ENCODE results near the gene RFTN1. TPM values are rescaled to one million over a fixed set of nuclear protein-coding genes. Genes with fewer than 3 reads are reported as not detected.

The RFTN1 gene
- total RNA-seq, 2 experiments from 2014 or later, result 81.8 to 152 TPM

DNA sequence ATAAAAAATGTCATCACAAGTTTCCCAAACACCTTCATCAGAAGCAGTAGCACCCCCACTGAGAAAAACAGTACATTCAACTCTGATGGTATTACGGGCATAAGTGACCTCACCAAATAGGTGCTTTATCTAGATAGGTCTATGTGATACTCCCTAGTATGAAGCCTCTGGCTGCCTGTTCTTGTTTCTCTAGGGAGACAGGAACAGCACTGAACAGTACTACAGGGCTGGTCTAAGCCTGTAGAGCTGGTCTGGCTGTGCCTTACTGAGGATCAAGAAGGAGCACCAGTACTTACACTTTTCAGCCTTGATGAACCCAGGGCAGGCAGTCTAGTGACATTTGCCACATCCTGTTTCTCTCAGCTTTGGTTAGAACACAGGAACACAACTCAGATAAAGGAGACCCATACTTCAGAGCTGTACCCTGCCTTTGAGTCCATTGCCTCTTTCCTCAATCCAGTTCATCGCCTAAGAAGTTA lies 212.6 kb downstream of the RFTN1 start:
- Histone ChIP-seq H2AFZ (ENCODE audit: low read length) (no peak overlapping the region), H3K4me2 (ENCODE audit: low read length) (no peak overlapping the region), H3K27ac (ENCODE audit: low read depth, low read length, poor library complexity, severe bottlenecking) (no peak overlapping the region), H4K20me1 (ENCODE audit: insufficient read depth, low read length) (no peaks in the 10 kb centered on the region), H3K9me3 (ENCODE audit: low read length) (peaks cover 12% of the 10 kb centered on the region), H3K9me2 (ENCODE audit: insufficient read depth, low read length) (no peaks in the 10 kb centered on the region), H3K79me2 (ENCODE audit: insufficient read depth, low read depth, low read length) (no peaks in the 10 kb centered on the region), H3K4me1 (ENCODE audit: insufficient read depth, low read length, poor library complexity, severe bottlenecking) (peaks cover 10% of the 10 kb centered on the region), H3K36me3 (ENCODE audit: insufficient read depth, low read length) (peaks cover 99% of the 10 kb centered on the region), H3K4me3 (ENCODE audit: low read depth, low read length, poor library complexity, severe bottlenecking) (no peak overlapping the region)
- intact Hi-C loops (cut with micrococcal nuclease; ENCODE audit: unreplicated experiment), result no loop called here
- ChIA-PET POLR2A (no interaction called here), CTCF (ENCODE audit: unreplicated experiment) (no interaction called here)
- TF ChIP-seq, protein P1, sequence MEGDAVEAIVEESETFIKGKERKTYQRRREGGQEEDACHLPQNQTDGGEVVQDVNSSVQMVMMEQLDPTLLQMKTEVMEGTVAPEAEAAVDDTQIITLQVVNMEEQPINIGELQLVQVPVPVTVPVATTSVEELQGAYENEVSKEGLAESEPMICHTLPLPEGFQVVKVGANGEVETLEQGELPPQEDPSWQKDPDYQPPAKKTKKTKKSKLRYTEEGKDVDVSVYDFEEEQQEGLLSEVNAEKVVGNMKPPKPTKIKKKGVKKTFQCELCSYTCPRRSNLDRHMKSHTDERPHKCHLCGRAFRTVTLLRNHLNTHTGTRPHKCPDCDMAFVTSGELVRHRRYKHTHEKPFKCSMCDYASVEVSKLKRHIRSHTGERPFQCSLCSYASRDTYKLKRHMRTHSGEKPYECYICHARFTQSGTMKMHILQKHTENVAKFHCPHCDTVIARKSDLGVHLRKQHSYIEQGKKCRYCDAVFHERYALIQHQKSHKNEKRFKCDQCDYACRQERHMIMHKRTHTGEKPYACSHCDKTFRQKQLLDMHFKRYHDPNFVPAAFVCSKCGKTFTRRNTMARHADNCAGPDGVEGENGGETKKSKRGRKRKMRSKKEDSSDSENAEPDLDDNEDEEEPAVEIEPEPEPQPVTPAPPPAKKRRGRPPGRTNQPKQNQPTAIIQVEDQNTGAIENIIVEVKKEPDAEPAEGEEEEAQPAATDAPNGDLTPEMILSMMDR (conservative IDR thresholded peaks at IDR 0.05; ENCODE audit: low read length), result no peak
- no peak for TF ChIP-seq EZH2phosphoT487 (IDR thresholded peaks at IDR 0.05; ENCODE audit: borderline replicate concordance, low read depth, low read length)
- peak; percentile 39 for DNase-seq (ENCODE audit: low spot score)
- BruUV-seq (replicated peaks), result no TSS peak

DNA sequence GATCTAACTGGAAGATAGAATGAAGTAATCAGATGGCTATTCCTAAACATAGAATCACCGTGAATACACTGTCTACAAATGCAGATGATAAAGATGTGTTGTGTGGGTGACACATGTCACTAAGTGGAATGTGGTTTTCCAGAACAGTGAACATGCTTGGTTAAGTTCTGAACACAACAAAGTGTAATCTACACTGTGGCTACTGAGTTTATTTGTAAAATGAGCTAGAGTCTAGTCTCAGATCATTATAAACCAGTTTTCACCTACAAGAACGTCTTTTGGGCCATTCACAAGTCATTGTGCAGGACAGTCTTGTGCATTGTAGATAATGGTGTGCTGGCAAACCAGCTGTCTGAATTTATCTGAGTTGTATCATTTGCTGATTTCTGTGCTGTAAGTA lies 213.2 kb downstream of the RFTN1 start:
- BruUV-seq (replicated peaks), result no TSS peak
- Histone ChIP-seq H3K36me3 (ENCODE audit: insufficient read depth, low read length) (peaks cover 99% of the 10 kb centered on the region), H3K9me3 (ENCODE audit: low read length) (peaks cover 12% of the 10 kb centered on the region), H2AFZ (ENCODE audit: low read length) (no peak overlapping the region), H3K4me1 (ENCODE audit: insufficient read depth, low read length, poor library complexity, severe bottlenecking) (peaks cover 10% of the 10 kb centered on the region), H3K4me3 (ENCODE audit: low read depth, low read length, poor library complexity, severe bottlenecking) (no peak overlapping the region), H3K79me2 (ENCODE audit: insufficient read depth, low read depth, low read length) (no peaks in the 10 kb centered on the region), H4K20me1 (ENCODE audit: insufficient read depth, low read length) (no peaks in the 10 kb centered on the region), H3K4me2 (ENCODE audit: low read length) (no peak overlapping the region), H3K9me2 (ENCODE audit: insufficient read depth, low read length) (no peaks in the 10 kb centered on the region), H3K27ac (ENCODE audit: low read depth, low read length, poor library complexity, severe bottlenecking) (no peak overlapping the region)
- TF ChIP-seq EZH2phosphoT487 (IDR thresholded peaks at IDR 0.05; ENCODE audit: borderline replicate concordance, low read depth, low read length), result no peak
- TF ChIP-seq, protein P1 (conservative IDR thresholded peaks at IDR 0.05; ENCODE audit: low read length), result no peak
- intact Hi-C loops (cut with micrococcal nuclease; ENCODE audit: unreplicated experiment), result no loop called here
- DNase-seq (ENCODE audit: low spot score), result no peak
- ChIA-PET CTCF (ENCODE audit: unreplicated experiment) (no interaction called here), POLR2A (interaction anchor here (0.6 kb wide), 1 partner anchor 1454 kb away, joined by 3 read pairs; no protein-coding TSS in a partner anchor)

GRCh38 chr3:16299746-16300145 lies 213.8 kb downstream of the RFTN1 start:
- H3K4me1 ChIP-seq (ENCODE audit: insufficient read depth, low read length, poor library complexity, severe bottlenecking), result peaks cover 10% of the 10 kb centered on the region
- H3K79me2 ChIP-seq (ENCODE audit: insufficient read depth, low read depth, low read length), result no peaks in the 10 kb centered on the region
- H3K9me3 ChIP-seq (ENCODE audit: low read length), result peaks cover 12% of the 10 kb centered on the region
- DNase-seq (ENCODE audit: low spot score), result no peak
- no peak overlapping the region for H2AFZ ChIP-seq (ENCODE audit: low read length)
- no peak for TF ChIP-seq EZH2phosphoT487 (IDR thresholded peaks at IDR 0.05; ENCODE audit: borderline replicate concordance, low read depth, low read length)
- TF ChIP-seq, protein P1 (conservative IDR thresholded peaks at IDR 0.05; ENCODE audit: low read length), result no peak
- BruUV-seq (replicated peaks), result no TSS peak
- H4K20me1 ChIP-seq (ENCODE audit: insufficient read depth, low read length), result no peaks in the 10 kb centered on the region
- POLR2A ChIA-PET, result interaction anchor here (0.6 kb wide), 1 partner anchor 1455 kb away, joined by 3 read pairs; no protein-coding TSS in a partner anchor
- H3K4me3 ChIP-seq (ENCODE audit: low read depth, low read length, poor library complexity, severe bottlenecking), result no peak overlapping the region
- CTCF ChIA-PET (ENCODE audit: unreplicated experiment), result no interaction called here
- H3K27ac ChIP-seq (ENCODE audit: low read depth, low read length, poor library complexity, severe bottlenecking), result no peak overlapping the region
- no peak overlapping the region for H3K4me2 ChIP-seq (ENCODE audit: low read length)
- peaks cover 99% of the 10 kb centered on the region for H3K36me3 ChIP-seq (ENCODE audit: insufficient read depth, low read length)
- intact Hi-C loops (cut with micrococcal nuclease; ENCODE audit: unreplicated experiment), result no loop called here
- no peaks in the 10 kb centered on the region for H3K9me2 ChIP-seq (ENCODE audit: insufficient read depth, low read length)

Data from OCI-LY7 (cell line).